OCI-LY7 (cell line): Measurements from ENCODE around the gene NEMP2. TPM values are rescaled to one million over a fixed set of nuclear protein-coding genes. Genes with fewer than 3 reads are reported as not detected.

ENCODE experiments used
- BruUV-seq: library from RNA; stranded (reverse); fragments of 400-500 nt; replicated peaks from 2 replicates; lab custom pipeline; 2021; lab: Mats Ljungman, UMichigan
- CTCF ChIA-PET: fragments of 300-600 bp; sonication (Branson Sonifier 250); formaldehyde crosslinking; loops from one replicate; lab custom pipeline; 2022; ENCODE audit warnings: antibody characterized with exemption; ENCODE audit not compliant: unreplicated experiment; lab: Charles Lee
- POLR2A ChIA-PET: fragments of 300-600 bp; sonication (Branson Sonifier 250); formaldehyde crosslinking; loops from one replicate; lab custom pipeline; 2022; ENCODE audit warnings: antibody characterized with exemption; lab: Charles Lee
- DNase-seq: peaks from one replicate; pipeline ENCODE4 v3.0.0-alpha.2; 2015; ENCODE audit warnings: low spot score
- H2AFZ ChIP-seq: fragments of 200-600 bp; sonication (generic), shearing (Covaris generic); 2 replicates; pipeline ENCODE4 v1.6.1; 2014; ENCODE audit warnings: mild to moderate bottlenecking, antibody characterized with exemption, low read length, moderate library complexity
- H3K27ac ChIP-seq: fragments of 200-600 bp; sonication (generic); 2 replicates; pipeline ENCODE4 v1.5.1; 2014; ENCODE audit warnings: mixed run types, low read depth, mild to moderate bottlenecking, moderate library complexity, low read length, inconsistent platforms; ENCODE audit not compliant: poor library complexity, severe bottlenecking
- H3K36me3 ChIP-seq: fragments of 200-600 bp; sonication (generic); 2 replicates; pipeline ENCODE4 v1.6.1; 2014; ENCODE audit warnings: mild to moderate bottlenecking, antibody characterized with exemption, low read length, moderate library complexity, mixed read lengths; ENCODE audit not compliant: insufficient read depth
- H3K4me1 ChIP-seq: fragments of 200-600 bp; sonication (generic); 2 replicates; pipeline ENCODE4 v1.5.1; 2014; ENCODE audit warnings: mild to moderate bottlenecking, low read length; ENCODE audit not compliant: insufficient read depth, poor library complexity, severe bottlenecking
- H3K4me2 ChIP-seq: fragments of 200-600 bp; sonication (generic); 2 replicates; pipeline ENCODE4 v1.6.1; 2014; ENCODE audit warnings: mild to moderate bottlenecking, low read length
- H3K4me3 ChIP-seq: fragments of 200-600 bp; sonication (generic); 2 replicates; pipeline ENCODE4 v1.5.1; 2014; ENCODE audit warnings: mild to moderate bottlenecking, low read depth, low read length; ENCODE audit not compliant: poor library complexity, severe bottlenecking
- H3K79me2 ChIP-seq: fragments of 200-600 bp; sonication (generic); 2 replicates; pipeline ENCODE4 v1.6.1; 2016; ENCODE audit warnings: low read depth, mild to moderate bottlenecking, low read length, moderate library complexity, mixed read lengths; ENCODE audit not compliant: insufficient read depth
- H3K9me2 ChIP-seq: fragments of 200-600 bp; sonication (generic); 2 replicates; pipeline ENCODE4 v1.6.1; 2016; ENCODE audit warnings: mild to moderate bottlenecking, low read length, mixed read lengths; ENCODE audit not compliant: insufficient read depth
- H3K9me3 ChIP-seq: fragments of 200-600 bp; sonication (generic); 2 replicates; pipeline ENCODE4 v1.6.1; 2014; ENCODE audit warnings: mild to moderate bottlenecking, mixed run types, low read length, mixed read lengths
- H4K20me1 ChIP-seq: fragments of 200-600 bp; sonication (generic); 2 replicates; pipeline ENCODE4 v1.6.1; 2014; ENCODE audit warnings: mild to moderate bottlenecking, antibody characterized with exemption, low read length, moderate library complexity, mixed read lengths; ENCODE audit not compliant: insufficient read depth
- EZH2phosphoT487 ChIP-seq: fragments of 200-600 bp; sonication (generic); IDR thresholded peaks from 2 replicates; pipeline ENCODE4 v1.6.1; 2018; ENCODE audit warnings: low read depth, borderline replicate concordance, mild to moderate bottlenecking, mixed run types, antibody characterized with exemption, low read length, moderate library complexity, mixed read lengths
- intact Hi-C: fragments of 100-400 bp; cut with micrococcal nuclease; formaldehyde crosslinking; loops from one replicate; pipeline ENCODE4 v1.10.0; 2022; ENCODE audit not compliant: unreplicated experiment
- total RNA-seq, 2 experiments: library from RNA; depleted of rRNA in 1 of 2; stranded (reverse); fragments of >200 nt in 1 of 2; shearing (Covaris generic) in 1 of 2; gene quantifications; 2 replicates each; pipeline ENCODE4 v1.2.3, GENCODE V29; 2014 to 2022
- TF ChIP-seq, protein P1 (sequence below): fragments of 200-600 bp; sonication (generic); conservative IDR thresholded peaks from 2 replicates; pipeline ENCODE4 v1.5.1; 2014; ENCODE audit warnings: mild to moderate bottlenecking, antibody characterized with exemption, low read length, moderate library complexity, mixed read lengths

The NEMP2 gene
- total RNA-seq, 2 experiments from 2014 or later: 5.6 to 18.5 TPM

DNA sequence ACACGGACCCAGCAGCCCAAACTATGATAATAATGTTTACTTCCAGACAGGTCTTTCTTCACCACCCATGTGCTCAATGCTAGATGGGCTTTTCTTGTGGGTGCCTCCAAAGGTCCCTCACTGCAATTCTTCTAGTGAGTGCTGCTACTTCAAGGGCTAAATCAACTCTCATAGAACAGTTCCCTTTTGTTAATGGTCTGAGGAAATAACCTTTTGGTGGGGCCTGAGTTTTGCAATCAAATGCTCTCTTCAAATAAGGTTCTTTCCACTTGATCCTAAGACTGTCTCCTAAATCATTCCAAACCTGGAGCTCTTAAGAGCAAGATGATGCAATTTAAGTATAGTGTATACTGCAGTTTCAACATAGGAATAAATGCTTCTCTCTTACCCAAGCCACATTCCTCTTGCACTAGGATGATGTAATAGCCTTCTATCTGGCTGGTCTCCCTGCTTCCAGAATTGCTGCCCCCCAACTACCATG, 6.0 kb downstream of the NEMP2 start:
- H3K4me1 ChIP-seq: peaks cover 19% of the 10 kb centered on the region
- no peaks in the 10 kb centered on the region; the same call in 1 of the 2 replicates for H3K79me2 ChIP-seq
- intact Hi-C loops: no loop called here
- no peak overlapping the region for H3K4me2 ChIP-seq
- no peak for TF ChIP-seq EZH2phosphoT487
- TF ChIP-seq, protein P1, sequence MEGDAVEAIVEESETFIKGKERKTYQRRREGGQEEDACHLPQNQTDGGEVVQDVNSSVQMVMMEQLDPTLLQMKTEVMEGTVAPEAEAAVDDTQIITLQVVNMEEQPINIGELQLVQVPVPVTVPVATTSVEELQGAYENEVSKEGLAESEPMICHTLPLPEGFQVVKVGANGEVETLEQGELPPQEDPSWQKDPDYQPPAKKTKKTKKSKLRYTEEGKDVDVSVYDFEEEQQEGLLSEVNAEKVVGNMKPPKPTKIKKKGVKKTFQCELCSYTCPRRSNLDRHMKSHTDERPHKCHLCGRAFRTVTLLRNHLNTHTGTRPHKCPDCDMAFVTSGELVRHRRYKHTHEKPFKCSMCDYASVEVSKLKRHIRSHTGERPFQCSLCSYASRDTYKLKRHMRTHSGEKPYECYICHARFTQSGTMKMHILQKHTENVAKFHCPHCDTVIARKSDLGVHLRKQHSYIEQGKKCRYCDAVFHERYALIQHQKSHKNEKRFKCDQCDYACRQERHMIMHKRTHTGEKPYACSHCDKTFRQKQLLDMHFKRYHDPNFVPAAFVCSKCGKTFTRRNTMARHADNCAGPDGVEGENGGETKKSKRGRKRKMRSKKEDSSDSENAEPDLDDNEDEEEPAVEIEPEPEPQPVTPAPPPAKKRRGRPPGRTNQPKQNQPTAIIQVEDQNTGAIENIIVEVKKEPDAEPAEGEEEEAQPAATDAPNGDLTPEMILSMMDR: no peak
- H2AFZ ChIP-seq: no peak overlapping the region
- ChIA-PET POLR2A (interaction anchor here (1.0 kb wide), 1 partner anchor 21 kb away, joined by 4 read pairs; no protein-coding TSS in a partner anchor), CTCF (no interaction called here)
- no peak for DNase-seq
- BruUV-seq: no TSS peak
- no peaks in the 10 kb centered on the region for H4K20me1 ChIP-seq
- H3K9me3 ChIP-seq: no peaks in the 10 kb centered on the region
- H3K36me3 ChIP-seq: peaks cover 8% of the 10 kb centered on the region; the same call in 1 of the 2 replicates
- H3K9me2 ChIP-seq: no peaks in the 10 kb centered on the region
- H3K4me3 ChIP-seq: no peak overlapping the region
- no peak overlapping the region for H3K27ac ChIP-seq

DNA sequence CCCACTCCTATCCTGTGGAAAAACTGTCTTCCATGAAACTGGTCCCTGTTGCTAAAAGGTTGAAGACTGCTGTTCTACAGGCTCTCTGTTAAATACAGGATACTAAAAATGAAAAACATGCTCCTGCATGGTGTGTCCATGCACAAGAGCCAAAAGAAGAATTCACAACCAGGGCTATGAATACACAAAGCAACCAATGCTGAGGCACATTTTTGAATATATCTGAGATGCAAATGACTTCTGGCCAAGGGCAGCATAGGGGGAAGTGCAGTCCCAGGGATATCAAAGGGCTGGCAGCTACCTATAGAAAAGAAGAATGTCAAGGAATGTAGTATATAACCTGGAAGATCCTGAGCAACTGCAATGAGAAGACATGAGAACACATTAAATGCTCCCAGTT, 6.6 kb downstream of the NEMP2 start:
- DNase-seq: no peak
- Histone ChIP-seq H3K4me3 (no peak overlapping the region), H3K79me2 (no peaks in the 10 kb centered on the region), H2AFZ (no peak overlapping the region), H3K4me1 (peaks cover 12% of the 10 kb centered on the region), H3K9me3 (no peaks in the 10 kb centered on the region), H3K9me2 (no peaks in the 10 kb centered on the region), H3K27ac (no peak overlapping the region), H4K20me1 (no peaks in the 10 kb centered on the region), H3K4me2 (no peak overlapping the region), H3K36me3 (peaks cover 14% of the 10 kb centered on the region; the same call in 1 of the 2 replicates)
- no TSS peak for BruUV-seq
- CTCF ChIA-PET: no interaction called here
- POLR2A ChIA-PET: no interaction called here
- no peak for TF ChIP-seq EZH2phosphoT487
- TF ChIP-seq, protein P1: no peak
- intact Hi-C loops: no loop called here

DNA sequence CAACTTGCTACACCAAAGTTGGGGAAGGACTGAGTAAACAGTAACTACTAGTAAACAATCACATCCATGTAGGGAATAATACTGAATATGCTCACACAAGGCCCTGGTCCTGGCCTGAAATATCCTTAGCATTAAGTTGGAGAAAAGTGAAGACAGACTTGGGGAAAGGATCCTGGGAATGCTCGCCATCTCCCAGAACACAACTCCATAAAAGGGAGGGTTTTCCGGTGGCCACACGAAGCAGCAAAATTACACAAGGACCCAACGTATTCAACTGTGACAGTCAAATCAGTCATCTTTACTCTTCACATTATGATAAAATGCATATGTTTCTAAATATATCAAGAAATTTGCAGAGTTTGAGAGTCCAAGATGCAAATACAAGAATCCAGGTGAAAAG, 7.3 kb downstream of the NEMP2 start:
- no peaks in the 10 kb centered on the region for H3K9me2 ChIP-seq
- no peak for TF ChIP-seq EZH2phosphoT487
- TF ChIP-seq, protein P1: no peak
- peaks cover 14% of the 10 kb centered on the region; the same call in 1 of the 2 replicates for H3K36me3 ChIP-seq
- intact Hi-C loops: no loop called here
- H3K79me2 ChIP-seq: no peaks in the 10 kb centered on the region
- H3K9me3 ChIP-seq: no peaks in the 10 kb centered on the region
- POLR2A ChIA-PET: interaction anchor here (0.6 to 0.7 kb wide), 2 partner anchors 18 to 32 kb away, joined by 3 to 4 read pairs; no protein-coding TSS in a partner anchor
- no peaks in the 10 kb centered on the region for H4K20me1 ChIP-seq
- no peak overlapping the region for H3K27ac ChIP-seq
- CTCF ChIA-PET: no interaction called here
- no peak overlapping the region for H3K4me3 ChIP-seq
- H3K4me1 ChIP-seq: peaks cover 5% of the 10 kb centered on the region
- no TSS peak for BruUV-seq
- no peak overlapping the region for H2AFZ ChIP-seq
- no peak overlapping the region for H3K4me2 ChIP-seq
- no peak for DNase-seq
